Endothelial cell of umbilical vein (primary cell): ENCODE data around the gene RAB3IL1. TPM values are rescaled to one million over a fixed set of nuclear protein-coding genes. Genes with fewer than 3 reads are reported as not detected.

Experiments
- BruUV-seq: library from RNA; stranded (reverse); fragments of 400-500 nt; replicated peaks from 2 replicates; lab custom pipeline; 2021; lab: Mats Ljungman, UMichigan
- CTCF ChIA-PET: fragments of 300-600, 350-600 bp; sonication (Branson Sonifier 250); formaldehyde crosslinking; loops from one replicate; lab custom pipeline; 2021; ENCODE audit warnings: antibody characterized with exemption, inconsistent platforms; lab: Charles Lee
- POLR2A ChIA-PET: fragments of 300-600, 350-600 bp; sonication (Branson Sonifier 250); formaldehyde crosslinking; loops from one replicate; lab custom pipeline; 2021; ENCODE audit warnings: antibody characterized with exemption, inconsistent platforms; lab: Charles Lee
- DNase-seq: peaks from one replicate; pipeline ENCODE4 v3.0.0-alpha.2; 2011; ENCODE audit warnings: low read depth, low spot score
- FAIRE-seq: peaks from 2 replicates; lab custom pipeline; 2011; peaks lifted over from hg19 to GRCh38; lab: Jason Lieb, UNC
- H2AFZ ChIP-seq: 2 replicates; pipeline ENCODE4 v1.6.0; 2012; ENCODE audit warnings: low read depth, low read length, control low read depth, inconsistent platforms
- H3K27ac ChIP-seq: 2 replicates; pipeline ENCODE4 v1.5.1; 2011; ENCODE audit warnings: low read depth, mild to moderate bottlenecking, control low read depth, low read length, moderate library complexity; ENCODE audit not compliant: insufficient read depth
- H3K27me3 ChIP-seq, 2 experiments: 2 replicates each; pipeline versions ENCODE4 v1.6.0 to v1.6.1; 2011; ENCODE audit warnings: low read length in 2 of 2, mixed read lengths in 1 of 2; ENCODE audit not compliant: control insufficient read depth in 2 of 2, insufficient read depth in 2 of 2
- H3K36me3 ChIP-seq, 2 experiments: 2 replicates in 1 of 2; 3 replicates in 1 of 2; pipeline ENCODE4 v1.5.1; 2011; ENCODE audit warnings: low read length in 2 of 2, mild to moderate bottlenecking in 1 of 2, moderate library complexity in 1 of 2; ENCODE audit not compliant: control insufficient read depth in 2 of 2, insufficient read depth in 2 of 2; ENCODE audit errors: extremely low read depth in 1 of 2
- H3K4me1 ChIP-seq: 3 replicates; pipeline ENCODE4 v1.5.1; 2011; ENCODE audit warnings: mild to moderate bottlenecking, low read length; ENCODE audit not compliant: control insufficient read depth, insufficient read depth; ENCODE audit errors: extremely low read depth
- H3K4me2 ChIP-seq: 2 replicates; pipeline ENCODE4 v1.6.1; 2011; ENCODE audit warnings: low read length, control low read depth, mixed read lengths; ENCODE audit not compliant: insufficient read depth
- H3K4me3 ChIP-seq, 3 experiments: fragments of 200-600 bp in 1 of 3; sonication (generic), shearing (Covaris generic) in 1 of 3; replicated peaks in 1 of 3; 2 replicates each; pipeline ENCODE4 v1.5.1; 2011 to 2016; ENCODE audit warnings: control low read depth in 3 of 3, low read length in 3 of 3, mild to moderate bottlenecking in 2 of 3, inconsistent platforms in 1 of 3, low read depth in 1 of 3, moderate library complexity in 1 of 3; ENCODE audit not compliant: insufficient read depth in 1 of 3
- H3K79me2 ChIP-seq: 2 replicates; pipeline ENCODE4 v1.6.0; 2012; ENCODE audit warnings: low read length, inconsistent platforms; ENCODE audit not compliant: control insufficient read depth, insufficient read depth
- H3K9ac ChIP-seq: replicated peaks from 2 replicates; pipeline ENCODE3; 2011; ENCODE audit warnings: low read length, control low read depth; ENCODE audit not compliant: insufficient read depth; ENCODE audit errors: extremely low read depth
- H3K9me1 ChIP-seq: replicated peaks from 3 replicates; pipeline ENCODE4 v1.6.0; 2011; ENCODE audit warnings: mild to moderate bottlenecking, low read length; ENCODE audit not compliant: control insufficient read depth, insufficient read depth; ENCODE audit errors: extremely low read depth
- H3K9me3 ChIP-seq: replicated peaks from 2 replicates; pipeline ENCODE4 v1.5.1; 2012; ENCODE audit warnings: low read length, inconsistent platforms; ENCODE audit not compliant: control insufficient read depth, insufficient read depth
- H4K20me1 ChIP-seq: replicated peaks from 2 replicates; pipeline ENCODE3; 2011; ENCODE audit warnings: mild to moderate bottlenecking, low read length; ENCODE audit not compliant: control insufficient read depth, insufficient read depth; ENCODE audit errors: extremely low read depth
- EZH2 ChIP-seq: IDR thresholded peaks from 2 replicates; pipeline ENCODE4 v1.6.1; 2012; ENCODE audit warnings: borderline replicate concordance, low read depth, mild to moderate bottlenecking, moderate library complexity, low read length, inconsistent platforms; ENCODE audit not compliant: severe bottlenecking
- FOS ChIP-seq: IDR thresholded peaks from 2 replicates; pipeline ENCODE4 v1.6.1; 2011; ENCODE audit warnings: mild to moderate bottlenecking, low read length, moderate library complexity, borderline replicate concordance; ENCODE audit not compliant: insufficient read depth
- GATA2 ChIP-seq: IDR thresholded peaks from 2 replicates; pipeline ENCODE4 v1.7.0; 2011; ENCODE audit warnings: low read depth, mild to moderate bottlenecking, moderate library complexity, mixed read lengths, low read length; ENCODE audit not compliant: insufficient read length, insufficient read depth
- JUN ChIP-seq: IDR thresholded peaks from 2 replicates; pipeline ENCODE4 v1.6.1; 2011; ENCODE audit warnings: borderline replicate concordance, low read depth; ENCODE audit not compliant: insufficient read length, insufficient read depth
- MYC ChIP-seq: IDR thresholded peaks from one replicate; pipeline ENCODE4 v1.6.1; 2011; ENCODE audit warnings: mild to moderate bottlenecking, low read depth, low read length
- POLR2A ChIP-seq: IDR thresholded peaks from 2 replicates; pipeline ENCODE4 v1.6.1; 2012; ENCODE audit warnings: low read depth, mild to moderate bottlenecking, control low read depth, low read length
- dilution Hi-C: fragments of 300-500 bp; cut with MboI; formaldehyde crosslinking; loops from one replicate; pipeline ENCODE4 v1.15.0; 2019; ENCODE audit warnings: low sequenced_read_pairs; ENCODE audit not compliant: extremely low pct_ligation_motif_present
- intact Hi-C: fragments of 100-400 bp; cut with micrococcal nuclease; formaldehyde crosslinking; loops from one replicate; pipeline ENCODE4 v1.10.0; 2022
- polyA plus RNA-seq, 4 experiments: library from polyadenylated mRNA; depleted of rRNA in 3 of 4; stranded (reverse) in 3 of 4; unstranded in 1 of 4; fragments of >200 nt; gene quantifications; 2 replicates each; pipeline versions ENCODE4 v1.2.1 to v1.2.3, GENCODE V29; 2011 to 2012; ENCODE audit warnings: missing spikeins in 1 of 4
- total RNA-seq: library from RNA; stranded (reverse); gene quantifications from 2 replicates; pipeline ENCODE4 v1.2.3, GENCODE V29; 2021
- TF ChIP-seq, protein P1 (sequence below): IDR thresholded peaks from 2 replicates; pipeline ENCODE4 v1.6.1; 2011; ENCODE audit not compliant: insufficient read depth, insufficient read length
- TF ChIP-seq, protein P2 (sequence below), 2 donors: IDR thresholded peaks; 1 replicate in 1 of 2; 2 replicates in 1 of 2; pipeline ENCODE4 v1.5.1; 2011; ENCODE audit warnings: low read length in 2 of 2, mild to moderate bottlenecking in 2 of 2, moderate library complexity in 2 of 2, control low read depth in 1 of 2, inconsistent platforms in 1 of 2, low read depth in 1 of 2; ENCODE audit not compliant: insufficient read depth in 1 of 2; ENCODE audit errors: extremely low read depth in 1 of 2

Gene RAB3IL1
- total and polyA plus RNA-seq, 2 donors (not counting 3 experiments of a cell fraction or from before 2014, with no cell fraction given): 1.8 to 3.6 TPM

- Histone ChIP-seq H3K9me3 (no peaks in the 10 kb centered on the region), H3K27ac (no peak overlapping the region), H4K20me1 (no peaks in the 10 kb centered on the region), H3K4me2 (peak overlapping the region; percentile 20), H3K9me1 (no peaks in the 10 kb centered on the region), H3K9ac (no peak overlapping the region), H3K36me3 (no peaks in the 10 kb centered on the region), H3K4me3 (no peak overlapping the region), H3K4me1 (no peaks in the 10 kb centered on the region), H3K27me3 (peaks cover 5% of the 10 kb centered on the region in 2 experiments), H2AFZ (peak overlapping the region; percentile 56), H3K79me2 (no peaks in the 10 kb centered on the region)
- CTCF ChIA-PET: interaction anchor here (1.4 to 1.9 kb wide), 3 partner anchors 57 to 153 kb away, joined by 7 to 20 read pairs (median 12); no protein-coding TSS in a partner anchor
- dilution Hi-C loops: no loop called here
- TF ChIP-seq GATA2 (no peak), EZH2 (peak; percentile 42), MYC (no peak)
- TF ChIP-seq, protein P1, sequence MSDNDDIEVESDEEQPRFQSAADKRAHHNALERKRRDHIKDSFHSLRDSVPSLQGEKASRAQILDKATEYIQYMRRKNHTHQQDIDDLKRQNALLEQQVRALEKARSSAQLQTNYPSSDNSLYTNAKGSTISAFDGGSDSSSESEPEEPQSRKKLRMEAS: no peak
- peak; percentile 9 for DNase-seq
- BruUV-seq: no TSS peak
- FAIRE-seq: no peak
- intact Hi-C loops: no loop called here
- POLR2A ChIA-PET: no interaction called here
Observed at GRCh38 chr11:61955422-61956135, 38.2 kb upstream of the RAB3IL1 start.

DNA sequence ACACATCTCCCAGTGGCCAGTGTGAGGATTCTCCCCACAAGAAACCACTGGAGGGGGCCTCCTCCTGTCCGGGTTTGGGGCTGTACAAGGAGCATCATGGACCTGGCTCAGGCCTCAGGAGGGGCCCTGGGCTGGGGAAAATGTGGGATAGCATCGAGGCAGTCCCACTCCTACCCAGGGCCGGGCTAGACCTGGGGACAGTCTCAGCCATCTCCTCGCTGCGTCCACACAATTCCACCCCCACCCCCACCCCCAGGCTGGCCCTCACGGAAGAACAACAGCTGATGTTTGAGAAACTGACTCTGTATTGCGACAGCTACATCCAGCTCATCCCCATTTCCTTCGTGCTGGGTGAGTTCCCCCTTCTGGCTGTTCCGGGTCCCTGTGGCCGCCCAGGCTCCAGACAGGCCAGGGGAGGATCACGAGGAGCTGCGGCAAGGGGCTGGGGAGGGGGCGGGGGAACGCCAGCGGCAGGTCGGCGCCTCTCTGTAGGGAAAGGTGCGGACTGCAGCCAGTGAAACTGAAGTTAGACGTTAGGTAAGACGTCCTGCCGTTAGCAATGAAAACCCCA is 37.6 kb upstream of the RAB3IL1 start:
- Histone ChIP-seq H3K9ac (no peak overlapping the region), H4K20me1 (no peaks in the 10 kb centered on the region), H3K9me1 (no peaks in the 10 kb centered on the region), H3K9me3 (no peaks in the 10 kb centered on the region), H3K4me1 (no peaks in the 10 kb centered on the region), H3K4me3 (no peak overlapping the region), H3K36me3 (no peaks in the 10 kb centered on the region), H2AFZ (peak overlapping the region; percentile 56), H3K79me2 (no peaks in the 10 kb centered on the region), H3K27ac (no peak overlapping the region), H3K4me2 (no peak overlapping the region), H3K27me3 (peaks cover 5% of the 10 kb centered on the region in 2 experiments)
- no peak for FAIRE-seq
- intact Hi-C loops (no loop called here), dilution Hi-C loops (no loop called here)
- ChIA-PET CTCF (interaction anchor here (0.7 to 1.9 kb wide), 4 partner anchors 57 to 153 kb away, joined by 3 to 20 read pairs (median 10); no protein-coding TSS in a partner anchor), POLR2A (no interaction called here)
- DNase-seq: no peak
- BruUV-seq: no TSS peak
- TF ChIP-seq, protein P2, sequence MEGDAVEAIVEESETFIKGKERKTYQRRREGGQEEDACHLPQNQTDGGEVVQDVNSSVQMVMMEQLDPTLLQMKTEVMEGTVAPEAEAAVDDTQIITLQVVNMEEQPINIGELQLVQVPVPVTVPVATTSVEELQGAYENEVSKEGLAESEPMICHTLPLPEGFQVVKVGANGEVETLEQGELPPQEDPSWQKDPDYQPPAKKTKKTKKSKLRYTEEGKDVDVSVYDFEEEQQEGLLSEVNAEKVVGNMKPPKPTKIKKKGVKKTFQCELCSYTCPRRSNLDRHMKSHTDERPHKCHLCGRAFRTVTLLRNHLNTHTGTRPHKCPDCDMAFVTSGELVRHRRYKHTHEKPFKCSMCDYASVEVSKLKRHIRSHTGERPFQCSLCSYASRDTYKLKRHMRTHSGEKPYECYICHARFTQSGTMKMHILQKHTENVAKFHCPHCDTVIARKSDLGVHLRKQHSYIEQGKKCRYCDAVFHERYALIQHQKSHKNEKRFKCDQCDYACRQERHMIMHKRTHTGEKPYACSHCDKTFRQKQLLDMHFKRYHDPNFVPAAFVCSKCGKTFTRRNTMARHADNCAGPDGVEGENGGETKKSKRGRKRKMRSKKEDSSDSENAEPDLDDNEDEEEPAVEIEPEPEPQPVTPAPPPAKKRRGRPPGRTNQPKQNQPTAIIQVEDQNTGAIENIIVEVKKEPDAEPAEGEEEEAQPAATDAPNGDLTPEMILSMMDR (IDR thresholded peaks at IDR 0.05; ENCODE audit: extremely low read depth in 1 of 2, insufficient read depth in 1 of 2, low read depth in 1 of 2, low read length in 2 of 2): no peak
- TF ChIP-seq MYC (no peak), POLR2A (no peak), JUN (no peak), FOS (no peak), GATA2 (no peak)
- TF ChIP-seq, protein P1: no peak
